ENCODE data around the gene CAMK2A.

GRCh38 chr5:150274811-150275210 is 14.8 kb downstream of the CAMK2A start:
- TF ChIP-seq CTCF (conservative IDR thresholded peaks at IDR 0.05; ENCODE audit: low read depth, low read length), result no peak
- TF ChIP-seq MXI1 (IDR thresholded peaks at IDR 0.05; ENCODE audit: borderline replicate concordance, low read depth, low read length), result no peak
- TF ChIP-seq CEBPB (IDR thresholded peaks at IDR 0.05; ENCODE audit: low read depth, low read length), result no peak
- TF ChIP-seq BHLHE40 (IDR thresholded peaks at IDR 0.05; ENCODE audit: low read depth, low read length), result no peak
- no peak for TF ChIP-seq POLR2A (IDR thresholded peaks at IDR 0.05; ENCODE audit: low read depth, low read length)
- no peak for TF ChIP-seq RAD21 (IDR thresholded peaks at IDR 0.05; ENCODE audit: low read length)

Data from IMR-90 (cell line).